HepG2 (cell line): ENCODE results near the gene TBC1D21. TPM values are rescaled to one million over a fixed set of nuclear protein-coding genes. Genes with fewer than 3 reads are reported as not detected.

Experiments
- ATAC-seq: fragments of 200-7000 bp; cut with Tn5 transposase; 3 replicates; pipeline ENCODE4 v1.9.1; 2020; ENCODE audit warnings: mild to moderate bottlenecking, moderate library complexity
- BruUV-seq: library from RNA; stranded (reverse); fragments of 400-500 nt; replicated peaks from 2 replicates; lab custom pipeline; 2021; lab: Mats Ljungman, UMichigan
- CTCF ChIA-PET: fragments of 300-600 bp; formaldehyde crosslinking; extraction: SDS; loops from one replicate; lab custom pipeline; 2021; ENCODE audit warnings: low total read pairs, inconsistent platforms, low intra/inter-chr PET ratio; lab: Yijun Ruan, JAX
- POLR2A ChIA-PET: fragments of 350-600 bp; sonication (Branson Sonifier 250); formaldehyde crosslinking; loops from one replicate; lab custom pipeline; 2020; ENCODE audit warnings: antibody characterized with exemption, inconsistent platforms; lab: Yijun Ruan, JAX
- DNase-seq: peaks from one replicate; pipeline ENCODE4 v3.0.0-alpha.2; 2015; ENCODE audit warnings: low spot score
- FAIRE-seq: peaks from 3 replicates; lab custom pipeline; 2011; peaks lifted over from hg19 to GRCh38; lab: Jason Lieb, UNC
- H2AFZ ChIP-seq: one replicate; pipeline ENCODE4 v1.6.1; 2011; ENCODE audit warnings: low read length, inconsistent platforms
- H3K27ac ChIP-seq: fragments of 300-600 bp; 3 replicates; pipeline ENCODE4 v1.8.0; 2011; ENCODE audit warnings: mixed run types, mild to moderate bottlenecking, mixed read lengths, low read length, inconsistent platforms; ENCODE audit not compliant: insufficient read depth; ENCODE audit errors: extremely low read length
- H3K27me3 ChIP-seq, 2 experiments: fragments of 200-600 bp in 1 of 2; 2 replicates in 1 of 2; 3 replicates in 1 of 2; pipeline versions ENCODE4 v1.6.0 to v1.8.0; 2011; ENCODE audit warnings: low read length in 2 of 2, mild to moderate bottlenecking in 2 of 2, moderate library complexity in 2 of 2, inconsistent platforms in 1 of 2; ENCODE audit not compliant: insufficient read depth in 2 of 2, control insufficient read depth in 1 of 2
- H3K36me3 ChIP-seq, 2 experiments: fragments of 200-600 bp in 1 of 2; replicated peaks in 1 of 2; 2 replicates in 1 of 2; 3 replicates in 1 of 2; pipeline versions ENCODE4 v1.5.1 to v1.8.0; 2011; ENCODE audit warnings: low read length in 2 of 2, inconsistent platforms in 1 of 2; ENCODE audit not compliant: insufficient read depth in 2 of 2, control insufficient read depth in 1 of 2
- H3K4me1 ChIP-seq: 2 replicates; pipeline ENCODE4 v1.5.1; 2012; ENCODE audit warnings: low read length, inconsistent platforms; ENCODE audit not compliant: insufficient read depth
- H3K4me2 ChIP-seq: 2 replicates; pipeline ENCODE4 v1.6.0; 2011; ENCODE audit warnings: low read depth, low read length, inconsistent platforms
- H3K4me3 ChIP-seq, 3 experiments: fragments of 200-600 bp in 1 of 3; sonication (generic), shearing (Covaris generic) in 1 of 3; replicated peaks in 1 of 3; 2 replicates each; pipeline ENCODE4 v1.5.1; 2011 to 2016; ENCODE audit warnings: low read length in 3 of 3, inconsistent platforms in 2 of 3, low read depth in 2 of 3, mild to moderate bottlenecking in 2 of 3, control low read depth in 1 of 3, mixed read lengths in 1 of 3; ENCODE audit not compliant: insufficient read depth in 1 of 3
- H3K79me2 ChIP-seq: one replicate; pipeline ENCODE4 v1.6.1; 2011; ENCODE audit warnings: low read length, inconsistent platforms; ENCODE audit not compliant: insufficient read depth
- H3K9ac ChIP-seq: 2 replicates; pipeline ENCODE4 v1.6.0; 2011; ENCODE audit warnings: mild to moderate bottlenecking, low read depth, low read length, inconsistent platforms; ENCODE audit not compliant: insufficient read depth
- H3K9me3 ChIP-seq: 2 replicates; pipeline ENCODE4 v1.5.1; 2012; ENCODE audit warnings: mild to moderate bottlenecking, low read length
- H4K20me1 ChIP-seq: 2 replicates; pipeline ENCODE4 v1.6.0; 2011; ENCODE audit warnings: inconsistent platforms, mild to moderate bottlenecking, low read length, moderate library complexity; ENCODE audit not compliant: insufficient read depth
- BCL3 ChIP-seq: sonication (generic); formaldehyde crosslinking; IDR thresholded peaks from 2 replicates; pipeline ENCODE4 v1.5.1; 2020; ENCODE audit warnings: mild to moderate bottlenecking, missing genetic modification reagents, moderate library complexity
- CBX1 ChIP-seq: IDR thresholded peaks from one replicate; pipeline ENCODE4 v1.6.1; 2016; ENCODE audit warnings: antibody characterized with exemption, low read depth
- DR1 ChIP-seq: sonication (generic); formaldehyde crosslinking; IDR thresholded peaks from 2 replicates; pipeline ENCODE4 v1.8.0; 2021; ENCODE audit warnings: mild to moderate bottlenecking, missing genetic modification reagents, inconsistent platforms
- HBP1 ChIP-seq: IDR thresholded peaks from 2 replicates; pipeline ENCODE4 v1.6.1; 2016; ENCODE audit warnings: low read depth, control low read depth
- HOXA5 ChIP-seq: sonication (generic); formaldehyde crosslinking; IDR thresholded peaks from 2 replicates; pipeline ENCODE4 v1.4.0; 2020; ENCODE audit warnings: missing genetic modification reagents
- MLLT10 ChIP-seq: sonication (generic); formaldehyde crosslinking; IDR thresholded peaks from 2 replicates; pipeline ENCODE4 v1.4.0; 2020; ENCODE audit warnings: missing genetic modification reagents
- NBN ChIP-seq: fragments of 450-650 bp; conservative IDR thresholded peaks from 2 replicates; pipeline ENCODE4 v1.6.1; 2017
- NR2C2 ChIP-seq: sonication (generic); formaldehyde crosslinking; IDR thresholded peaks from 2 replicates; pipeline ENCODE4 v1.4.0; 2020; ENCODE audit warnings: missing genetic modification reagents, mild to moderate bottlenecking, moderate library complexity, borderline replicate concordance
- SNAPC4 ChIP-seq: sonication (generic); formaldehyde crosslinking; IDR thresholded peaks from 2 replicates; pipeline ENCODE4 v1.4.0; 2020; ENCODE audit warnings: mild to moderate bottlenecking, missing genetic modification reagents
- STAT6 ChIP-seq: sonication (generic); formaldehyde crosslinking; IDR thresholded peaks from 2 replicates; pipeline ENCODE4 v1.4.0; 2020; ENCODE audit warnings: missing genetic modification reagents, mild to moderate bottlenecking, borderline replicate concordance
- ZNF512 ChIP-seq: sonication (generic); formaldehyde crosslinking; IDR thresholded peaks from 2 replicates; pipeline ENCODE4 v1.4.0; 2020; ENCODE audit warnings: mild to moderate bottlenecking, missing genetic modification reagents
- ZNF777 ChIP-seq: sonication (generic); formaldehyde crosslinking; IDR thresholded peaks from 2 replicates; pipeline ENCODE4 v1.4.0; 2020; ENCODE audit warnings: missing genetic modification reagents
- ZSCAN20 ChIP-seq: sonication (generic); formaldehyde crosslinking; IDR thresholded peaks from 2 replicates; pipeline ENCODE4 v1.4.0; 2020; ENCODE audit warnings: missing genetic modification reagents, mild to moderate bottlenecking, borderline replicate concordance
- WGBS: methylation state at CpG from one replicate; pipeline ENCODE4 v1.1.6; 2017; ENCODE audit warnings: low lambda C conversion rate; 5-methylcytosine and 5-hydroxymethylcytosine counted together
- in situ Hi-C: cut with HindIII; loops from 2 replicates; pipeline ENCODE4 v1.10.0; 2017; ENCODE audit warnings: low pct_unique_long_range_greater_than_20kb; ENCODE audit not compliant: extremely low pct_ligation_motif_present
- intact Hi-C: fragments of 100-400 bp; cut with micrococcal nuclease; formaldehyde crosslinking; loops from one replicate; pipeline ENCODE4 v1.10.0; 2022; ENCODE audit not compliant: unreplicated experiment
- polyA plus RNA-seq, 8 experiments: library from polyadenylated mRNA; depleted of rRNA in 3 of 8; stranded (reverse) in 7 of 8; unstranded in 1 of 8; fragments of >200 nt; fragmentation: Illumina TruSeq in 4 of 8; extraction: Trizol in 4 of 8; gene quantifications; 2 replicates each; pipeline versions ENCODE4 v1.2.1 to v1.2.3, GENCODE V29; 2011 to 2016; ENCODE audit warnings: low read depth in 4 of 8, missing spikeins in 1 of 8, mixed read lengths in 1 of 8; ENCODE audit not compliant: insufficient read depth in 1 of 8
- total RNA-seq, 5 experiments: library from RNA; depleted of rRNA; stranded (reverse); fragments of >200 nt; fragmentation: Illumina TruSeq; extraction: Trizol; gene quantifications; 2 replicates each; pipeline ENCODE4 v1.2.3, GENCODE V29; 2016; ENCODE audit warnings: low read depth in 1 of 5

The TBC1D21 gene
- total and polyA plus RNA-seq, 2 of the 13 experiments (the other 11 are each of a cell fraction or from before 2014, with no cell fraction given), result not detected

- Histone ChIP-seq H3K9me3 (no peaks in the 10 kb centered on the region), H3K79me2 (no peaks in the 10 kb centered on the region), H3K27me3 (peaks cover 0 to 1% of the 10 kb centered on the region in 2 experiments; a peak in 1 of 5 replicates), H3K9ac (no peak overlapping the region), H3K4me3 (no peak overlapping the region), H3K27ac (no peak overlapping the region), H2AFZ (no peak overlapping the region), H4K20me1 (no peaks in the 10 kb centered on the region), H3K4me1 (no peaks in the 10 kb centered on the region), H3K36me3 (no peaks in the 10 kb centered on the region), H3K4me2 (no peak overlapping the region)
- POLR2A ChIA-PET, result no interaction called here
- DNase-seq (no peak), FAIRE-seq (no peak), ATAC-seq (no peak)
- in situ Hi-C loops, result no loop called here
- CTCF ChIA-PET, result no interaction called here
- BruUV-seq, result no TSS peak
- WGBS, result 0% methylated on average over 1 of the region's 3 CpGs
- intact Hi-C loops, result no loop called here
- no peak for TF ChIP-seq MLLT10 (CRISPR knock-in tag)
- no peak for TF ChIP-seq HOXA5 (CRISPR knock-in tag)
- TF ChIP-seq ZSCAN20, result no peak
- TF ChIP-seq HBP1 (CRISPR knock-in tag), result no peak
- no peak for TF ChIP-seq SNAPC4
- TF ChIP-seq BCL3 (CRISPR knock-in tag), result no peak
- no peak for TF ChIP-seq CBX1
- no peak for TF ChIP-seq ZNF777 (CRISPR knock-in tag)
- TF ChIP-seq STAT6 (CRISPR knock-in tag), result no peak
- no peak for TF ChIP-seq NR2C2
- no peak for TF ChIP-seq ZNF512 (CRISPR knock-in tag)
- no peak for TF ChIP-seq DR1 (CRISPR knock-in tag)
- no peak for TF ChIP-seq NBN
These were observed 10.8 kb downstream of the TBC1D21 start for GRCh38 chr15:73884159-73884558.
